Hepatocyte (in vitro differentiated cells): Measurements from ENCODE around the gene GLRA1. TPM values are rescaled to one million over a fixed set of nuclear protein-coding genes. Genes with fewer than 3 reads are reported as not detected.

Experiments used
- DNase-seq: peaks from one replicate; pipeline ENCODE4 v3.0.0-alpha.2; 2016; ENCODE audit warnings: low spot score
- H2AFZ ChIP-seq: fragments of 200-600 bp; sonication (generic); 2 replicates; pipeline ENCODE4 v1.6.0; 2016; ENCODE audit warnings: antibody characterized with exemption, mild to moderate bottlenecking
- H3K27ac ChIP-seq: fragments of 200-600 bp; sonication (generic); 2 replicates; pipeline ENCODE4 v1.5.1; 2016; ENCODE audit warnings: mild to moderate bottlenecking
- H3K27me3 ChIP-seq: fragments of 200-600 bp; sonication (generic); 2 replicates; pipeline ENCODE4 v1.6.1; 2016
- H3K36me3 ChIP-seq: fragments of 200-600 bp; sonication (generic); replicated peaks from 2 replicates; pipeline ENCODE4 v1.5.1; 2016; ENCODE audit warnings: low read depth; ENCODE audit not compliant: insufficient read depth
- H3K4me1 ChIP-seq: fragments of 200-600 bp; sonication (generic); 2 replicates; pipeline ENCODE4 v1.5.1; 2016; ENCODE audit warnings: mild to moderate bottlenecking, moderate library complexity; ENCODE audit not compliant: insufficient read depth
- H3K4me2 ChIP-seq: fragments of 200-600 bp; sonication (generic); 2 replicates; pipeline ENCODE4 v1.6.0; 2016
- H3K4me3 ChIP-seq: fragments of 200-600 bp; sonication (generic); 2 replicates; pipeline ENCODE4 v1.5.1; 2016; ENCODE audit warnings: mild to moderate bottlenecking
- H3K79me2 ChIP-seq: fragments of 200-600 bp; sonication (generic); 2 replicates; pipeline ENCODE4 v1.6.0; 2017; ENCODE audit warnings: mild to moderate bottlenecking
- H3K9me2 ChIP-seq: fragments of 200-600 bp; sonication (generic); replicated peaks from 2 replicates; pipeline ENCODE4 v1.6.0; 2017; ENCODE audit warnings: mild to moderate bottlenecking; ENCODE audit not compliant: insufficient read depth
- H3K9me3 ChIP-seq: fragments of 200-600 bp; sonication (generic); 2 replicates; pipeline ENCODE4 v1.5.1; 2016; ENCODE audit warnings: low read depth, mild to moderate bottlenecking
- H4K20me1 ChIP-seq: fragments of 200-600 bp; sonication (generic); 2 replicates; pipeline ENCODE4 v1.6.0; 2016; ENCODE audit warnings: mild to moderate bottlenecking; ENCODE audit not compliant: insufficient read depth, poor library complexity, severe bottlenecking
- EZH2 ChIP-seq: fragments of 200-600 bp; sonication (generic); IDR thresholded peaks from 2 replicates; pipeline ENCODE4 v1.6.1; 2016; ENCODE audit warnings: antibody characterized with exemption, mild to moderate bottlenecking, borderline replicate concordance
- EZH2phosphoT487 ChIP-seq: fragments of 200-600 bp; sonication (generic); IDR thresholded peaks from one replicate; pipeline ENCODE4 v1.6.1; 2018; ENCODE audit warnings: antibody characterized with exemption, mild to moderate bottlenecking, low read depth, moderate library complexity; ENCODE audit not compliant: unreplicated experiment, severe bottlenecking
- WGBS: methylation state at CpG from one replicate; pipeline ENCODE4 v1.1.6; 2016; ENCODE audit warnings: low lambda C conversion rate; ENCODE audit errors: missing lambda C conversion rate; 5-methylcytosine and 5-hydroxymethylcytosine counted together
- polyA plus RNA-seq: library from polyadenylated mRNA; unstranded; fragments of >200 nt; fragmentation: Nextera tagmentation; extraction: Ambion mirVana; gene quantifications from 2 replicates; pipeline ENCODE4 v1.2.1, GENCODE V29; 2016
- total RNA-seq: library from RNA; depleted of rRNA; stranded (reverse); fragments of >200 nt; gene quantifications from 2 replicates; pipeline ENCODE4 v1.2.3, GENCODE V29; 2014
- TF ChIP-seq, protein P1 (sequence below): fragments of 200-600 bp; sonication (generic); IDR thresholded peaks from 2 replicates; pipeline ENCODE4 v1.5.1; 2016; ENCODE audit warnings: antibody characterized with exemption, mild to moderate bottlenecking; ENCODE audit not compliant: poor library complexity

Gene GLRA1
- total and polyA plus RNA-seq, 2 experiments from 2014 or later: not detected

GRCh38 chr5:151913425-151913824, 11.2 kb downstream of the GLRA1 start:
- no peak overlapping the region for H3K27ac ChIP-seq
- peaks cover 3% of the 10 kb centered on the region for H3K27me3 ChIP-seq
- H3K9me2 ChIP-seq: no peaks in the 10 kb centered on the region
- 62% methylated on average over 2 of the region's 2 CpGs for WGBS
- H4K20me1 ChIP-seq: no peaks in the 10 kb centered on the region
- no peak for DNase-seq
- H3K4me3 ChIP-seq: no peak overlapping the region
- no peaks in the 10 kb centered on the region for H3K9me3 ChIP-seq
- no peaks in the 10 kb centered on the region for H3K79me2 ChIP-seq
- H3K4me2 ChIP-seq: no peak overlapping the region
- no peak overlapping the region for H2AFZ ChIP-seq
- H3K36me3 ChIP-seq: no peaks in the 10 kb centered on the region
- no peaks in the 10 kb centered on the region for H3K4me1 ChIP-seq
- no peak for TF ChIP-seq EZH2phosphoT487
- no peak for TF ChIP-seq EZH2
- TF ChIP-seq, protein P1, sequence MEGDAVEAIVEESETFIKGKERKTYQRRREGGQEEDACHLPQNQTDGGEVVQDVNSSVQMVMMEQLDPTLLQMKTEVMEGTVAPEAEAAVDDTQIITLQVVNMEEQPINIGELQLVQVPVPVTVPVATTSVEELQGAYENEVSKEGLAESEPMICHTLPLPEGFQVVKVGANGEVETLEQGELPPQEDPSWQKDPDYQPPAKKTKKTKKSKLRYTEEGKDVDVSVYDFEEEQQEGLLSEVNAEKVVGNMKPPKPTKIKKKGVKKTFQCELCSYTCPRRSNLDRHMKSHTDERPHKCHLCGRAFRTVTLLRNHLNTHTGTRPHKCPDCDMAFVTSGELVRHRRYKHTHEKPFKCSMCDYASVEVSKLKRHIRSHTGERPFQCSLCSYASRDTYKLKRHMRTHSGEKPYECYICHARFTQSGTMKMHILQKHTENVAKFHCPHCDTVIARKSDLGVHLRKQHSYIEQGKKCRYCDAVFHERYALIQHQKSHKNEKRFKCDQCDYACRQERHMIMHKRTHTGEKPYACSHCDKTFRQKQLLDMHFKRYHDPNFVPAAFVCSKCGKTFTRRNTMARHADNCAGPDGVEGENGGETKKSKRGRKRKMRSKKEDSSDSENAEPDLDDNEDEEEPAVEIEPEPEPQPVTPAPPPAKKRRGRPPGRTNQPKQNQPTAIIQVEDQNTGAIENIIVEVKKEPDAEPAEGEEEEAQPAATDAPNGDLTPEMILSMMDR: no peak

- Histone ChIP-seq H3K36me3 (no peaks in the 10 kb centered on the region), H3K79me2 (no peaks in the 10 kb centered on the region), H2AFZ (no peak overlapping the region), H3K4me3 (no peak overlapping the region), H3K9me2 (no peaks in the 10 kb centered on the region), H3K27ac (no peak overlapping the region), H3K4me1 (no peaks in the 10 kb centered on the region), H3K9me3 (no peaks in the 10 kb centered on the region), H3K4me2 (no peak overlapping the region), H4K20me1 (no peaks in the 10 kb centered on the region), H3K27me3 (peaks cover 3% of the 10 kb centered on the region)
- no peak for DNase-seq
- 69% methylated on average over 3 of the region's 3 CpGs for WGBS
- TF ChIP-seq, protein P1: no peak
- TF ChIP-seq EZH2phosphoT487: no peak
Observed at GRCh38 chr5:151912360-151912759, 12.3 kb downstream of the GLRA1 start.

GRCh38 chr5:151911011-151911410, 13.6 kb downstream of the GLRA1 start:
- no peak for DNase-seq
- H3K27me3 ChIP-seq: peaks cover 3% of the 10 kb centered on the region
- no peaks in the 10 kb centered on the region for H3K36me3 ChIP-seq

More at GRCh38 chr5:151911011-151911410, 13.6 kb downstream of the GLRA1 start:
- Histone ChIP-seq H3K4me2 (no peak overlapping the region), H4K20me1 (no peaks in the 10 kb centered on the region), H3K27ac (no peak overlapping the region), H3K4me3 (no peak overlapping the region), H3K9me3 (no peaks in the 10 kb centered on the region), H3K9me2 (no peaks in the 10 kb centered on the region), H3K4me1 (no peaks in the 10 kb centered on the region), H2AFZ (no peak overlapping the region), H3K79me2 (no peaks in the 10 kb centered on the region)
- TF ChIP-seq, protein P1: no peak
- TF ChIP-seq EZH2 (no peak), EZH2phosphoT487 (no peak)
